Motor neuron (in vitro differentiated cells): Measurements from ENCODE around the gene KIF21A. TPM values are rescaled to one million over a fixed set of nuclear protein-coding genes. Genes with fewer than 3 reads are reported as not detected.

Source experiments
- ATAC-seq, 8 experiments: fragments of 200-7000 bp; cut with Tn5 transposase; replicated peaks in 6 of 8; 2 replicates each; pipeline ENCODE4 v1.8.0; 2021; ENCODE audit warnings: mild to moderate bottlenecking in 8 of 8, moderate library complexity in 8 of 8
- H3K27ac ChIP-seq, 2 donors: fragments of 250-450 bp; sonication (Bioruptor Pico); 2 replicates each; pipeline ENCODE4 v1.9.0; 2021; ENCODE audit warnings: antibody characterized with exemption in 2 of 2, mild to moderate bottlenecking in 2 of 2, moderate library complexity in 1 of 2
- H3K4me1 ChIP-seq, 2 donors: fragments of 250-450 bp; sonication (Bioruptor Pico); replicated peaks in 1 of 2; 2 replicates each; pipeline ENCODE4 v1.6.1; 2021; ENCODE audit warnings: antibody characterized with exemption in 2 of 2, mild to moderate bottlenecking in 2 of 2, moderate library complexity in 1 of 2
- H3K4me3 ChIP-seq, 5 donors: fragments of 250-450 bp; sonication (Bioruptor Pico); 2 replicates each; pipeline ENCODE4 v1.9.0; 2021; ENCODE audit warnings: antibody characterized with exemption in 5 of 5, mild to moderate bottlenecking in 5 of 5, moderate library complexity in 4 of 5
- WGBS, 10 experiments: fragments of 450-650 bp; shearing (Covaris generic); methylation state at CpG; one replicate each; pipeline ENCODE4 v1.0.0; 2022; 5-methylcytosine and 5-hydroxymethylcytosine counted together
- in situ Hi-C, 9 experiments: fragments of 400-800 bp; cut with MboI; loops; one replicate each; pipeline ENCODE4 v1.15.0; 2021; ENCODE audit warnings: low sequenced_read_pairs in 9 of 9, low pct_unique_long_range_greater_than_20kb in 2 of 9; ENCODE audit not compliant: unreplicated experiment in 9 of 9
- total RNA-seq, 8 experiments: library from RNA; unstranded; fragments of 300-600 nt; gene quantifications; 2 replicates each; pipeline versions ENCODE4 v1.2.3 to v1.2.4, GENCODE V29; 2022

The KIF21A gene
- total RNA-seq, 8 experiments from 2014 or later: 4.6 to 96.4 (median 84.1) TPM

- H3K4me3 ChIP-seq: no peak overlapping the region
- peaks cover 14 to 23% of the 10 kb centered on the region in 2 donors for H3K4me1 ChIP-seq
- peak overlapping the region; percentile 42 to 47 for H3K27ac ChIP-seq
- in situ Hi-C loops: no loop called here
- WGBS, 10 experiments: 0 to 80% (median 18%) methylated on average over 1 to 5 of the region's 5 CpGs; no CpG with 5 or more reads in 1 of the 10 experiments
- ATAC-seq: peak in 5 of 8 experiments; percentile 82 to 91 (median 88)
Observed at GRCh38 chr12:39393890-39394289, 49.0 kb downstream of the KIF21A start.

- WGBS, 10 experiments: 0 to 100% (median 83%) methylated on average over 1 to 2 of the region's 2 CpGs; no CpG with 5 or more reads in 3 of the 10 experiments
- Histone ChIP-seq H3K4me3 (no peak overlapping the region), H3K27ac (peak overlapping the region in 1 of 2 donors; percentile 42), H3K4me1 (peaks cover 14 to 23% of the 10 kb centered on the region in 2 donors)
- in situ Hi-C loops: no loop called here
- ATAC-seq: peak in 4 of 8 experiments; percentile 35 to 43 (median 38)
Observed at GRCh38 chr12:39393179-39393578, 49.7 kb downstream of the KIF21A start.

DNA sequence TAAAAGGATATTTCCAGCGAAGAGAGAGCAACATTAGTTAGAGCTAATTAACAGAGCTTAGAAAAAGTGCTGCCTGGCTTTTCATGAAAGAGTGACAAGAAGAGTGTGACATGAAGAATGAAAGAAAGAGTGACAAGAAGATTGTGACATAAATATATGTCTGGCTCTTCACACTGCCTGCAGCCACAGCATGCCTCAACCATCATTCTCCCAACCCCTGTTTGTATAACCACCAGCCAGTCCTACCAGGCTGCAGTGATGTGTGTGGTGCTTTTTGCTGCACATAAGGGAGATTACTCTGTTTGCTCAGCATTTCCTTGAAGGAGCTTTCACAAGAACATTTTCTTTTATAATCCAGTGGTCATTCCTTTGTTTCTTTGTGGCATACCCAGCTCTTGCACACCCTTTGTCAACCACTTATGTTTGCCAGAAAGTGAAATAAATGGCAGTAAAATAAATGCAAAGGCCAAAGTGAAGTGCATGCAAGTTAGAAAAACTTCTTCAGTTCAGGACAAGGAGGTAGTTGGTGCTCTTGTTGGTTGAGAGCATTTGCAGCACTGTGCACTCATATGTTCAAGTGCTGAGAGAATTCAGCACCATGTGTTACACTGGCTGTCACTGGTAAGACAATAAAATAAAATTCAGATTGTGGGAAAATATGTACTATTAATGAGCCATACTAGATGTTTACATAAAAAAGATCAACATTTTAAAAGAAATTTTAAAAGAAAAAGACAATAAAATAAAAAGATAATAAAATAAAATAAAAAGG, 50.6 kb downstream of the KIF21A start:
- Histone ChIP-seq H3K4me1 (peaks cover 14 to 23% of the 10 kb centered on the region in 2 donors), H3K27ac (peak overlapping the region in 1 of 2 donors; percentile 25)
- in situ Hi-C loops: no loop called here

GRCh38 chr12:39390752-39391151, 52.2 kb downstream of the KIF21A start:
- ATAC-seq: no peak
- in situ Hi-C loops: no loop called here
- H3K4me1 ChIP-seq: peaks cover 14 to 23% of the 10 kb centered on the region in 2 donors

More for the DNA sequence above, 50.6 kb downstream of the KIF21A start:
- ATAC-seq: peak in 5 of 8 experiments; percentile 51 to 69 (median 61)
- H3K4me3 ChIP-seq: no peak overlapping the region
- WGBS, 10 experiments: 57 to 100% (median 63%) methylated on average over 1 of the region's 1 CpG; no CpG with 5 or more reads in 4 of the 10 experiments

DNA sequence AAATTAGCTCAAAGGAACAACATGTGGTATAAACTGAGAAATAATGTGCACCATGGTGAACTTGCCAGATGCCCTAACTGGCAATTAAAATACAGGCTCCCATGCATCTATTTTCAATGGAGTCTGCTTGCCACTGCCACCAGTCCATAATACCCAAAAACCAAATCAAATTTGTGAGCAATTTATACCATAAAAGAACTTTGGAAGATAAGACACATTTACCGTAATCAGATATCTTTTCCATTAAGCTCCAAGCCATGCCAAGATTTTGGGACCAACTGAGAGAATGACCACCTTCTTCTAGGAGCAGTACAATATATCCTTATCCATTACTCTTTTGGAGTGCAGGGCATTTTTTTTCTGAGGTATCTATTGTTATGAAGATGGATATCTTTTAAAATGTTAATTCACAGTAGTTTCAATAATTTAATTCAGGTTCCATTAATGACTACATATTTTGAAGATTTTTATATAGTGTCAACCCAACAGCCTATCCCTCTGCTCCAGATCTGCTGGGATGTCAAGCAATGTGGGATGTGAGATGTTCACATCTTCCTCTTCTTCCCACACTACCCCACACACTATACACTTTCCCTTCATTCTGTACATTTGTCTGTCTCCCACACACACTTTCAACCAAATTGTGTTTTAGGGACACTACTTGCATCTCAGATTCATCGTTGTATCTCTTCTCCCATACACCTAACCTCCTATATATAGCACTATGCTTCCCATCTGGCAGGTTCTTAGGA, 53.3 kb downstream of the KIF21A start:
- Histone ChIP-seq H3K27ac (no peak overlapping the region), H3K4me1 (peaks cover 12 to 19% of the 10 kb centered on the region in 2 donors), H3K4me3 (no peak overlapping the region)
- WGBS, 10 experiments: 62 to 100% (median 100%) methylated on average over 1 to 2 of the region's 2 CpGs; no CpG with 5 or more reads in 2 of the 10 experiments
- in situ Hi-C loops: no loop called here
- ATAC-seq: no peak

More at GRCh38 chr12:39390752-39391151, 52.2 kb downstream of the KIF21A start:
- Histone ChIP-seq H3K4me3 (no peak overlapping the region), H3K27ac (no peak overlapping the region)

DNA sequence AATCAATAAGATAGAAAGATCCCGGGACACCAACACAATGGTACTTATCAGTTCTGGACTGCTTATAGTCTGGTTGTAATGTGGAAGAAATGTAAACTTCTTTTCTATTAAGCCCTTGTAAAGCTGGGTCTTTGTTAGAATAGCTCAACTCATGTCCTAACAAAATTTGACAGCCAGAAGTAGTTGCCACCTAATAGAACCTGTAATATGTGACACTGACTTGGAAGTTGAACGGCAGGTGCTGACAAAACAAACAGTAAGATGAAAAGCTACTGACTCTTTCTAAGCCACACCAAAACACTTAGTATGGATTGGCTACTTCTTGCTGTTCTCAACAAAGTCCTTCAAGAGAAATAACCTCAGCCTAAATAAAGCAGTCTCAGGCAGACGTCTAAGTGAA, 56.6 kb downstream of the KIF21A start:
- WGBS, 10 experiments: 56 to 100% (median 88%) methylated on average over 1 to 3 of the region's 3 CpGs; no CpG with 5 or more reads in 4 of the 10 experiments
- no peak overlapping the region for H3K4me3 ChIP-seq
- in situ Hi-C loops: no loop called here
- peaks cover 0 to 5% of the 10 kb centered on the region in 2 donors for H3K4me1 ChIP-seq
- H3K27ac ChIP-seq: no peak overlapping the region
- no peak for ATAC-seq

GRCh38 chr12:39383114-39383513, 59.8 kb downstream of the KIF21A start:
- H3K27ac ChIP-seq: no peak overlapping the region
- in situ Hi-C loops: no loop called here
- WGBS, 10 experiments: 63 to 100% (median 89%) methylated on average over 1 to 2 of the region's 2 CpGs
- peak in 3 of 8 experiments; percentile 47 to 66 (median 63) for ATAC-seq
- H3K4me1 ChIP-seq: peaks cover 0 to 5% of the 10 kb centered on the region in 2 donors
- H3K4me3 ChIP-seq: no peak overlapping the region

DNA sequence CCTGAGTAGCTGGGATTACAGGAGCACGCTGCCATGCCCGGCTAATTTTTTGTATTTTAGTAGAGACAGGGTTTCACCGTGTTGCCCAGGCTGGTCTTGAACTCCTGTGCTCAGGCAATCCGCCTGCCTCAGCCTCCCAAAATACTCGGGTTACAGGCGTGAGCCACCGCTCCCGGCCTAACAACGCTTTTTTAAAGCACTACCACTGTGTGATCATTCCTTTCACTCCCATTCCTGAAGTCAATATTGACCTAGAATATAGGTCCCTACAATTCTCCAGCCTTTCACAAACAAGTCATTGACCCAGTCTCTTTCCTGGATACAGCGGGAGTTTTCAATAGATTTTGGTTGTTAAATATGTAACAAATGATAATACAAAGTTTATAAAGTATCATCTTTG, 62.8 kb downstream of the KIF21A start:
- in situ Hi-C loops: no loop called here
- H3K4me1 ChIP-seq: peaks cover 0 to 5% of the 10 kb centered on the region in 2 donors
- WGBS, 10 experiments: 80 to 100% (median 96%) methylated on average over 1 to 8 of the region's 10 CpGs; no CpG with 5 or more reads in 2 of the 10 experiments
- no peak for ATAC-seq
- no peak overlapping the region for H3K4me3 ChIP-seq
- H3K27ac ChIP-seq: no peak overlapping the region

DNA sequence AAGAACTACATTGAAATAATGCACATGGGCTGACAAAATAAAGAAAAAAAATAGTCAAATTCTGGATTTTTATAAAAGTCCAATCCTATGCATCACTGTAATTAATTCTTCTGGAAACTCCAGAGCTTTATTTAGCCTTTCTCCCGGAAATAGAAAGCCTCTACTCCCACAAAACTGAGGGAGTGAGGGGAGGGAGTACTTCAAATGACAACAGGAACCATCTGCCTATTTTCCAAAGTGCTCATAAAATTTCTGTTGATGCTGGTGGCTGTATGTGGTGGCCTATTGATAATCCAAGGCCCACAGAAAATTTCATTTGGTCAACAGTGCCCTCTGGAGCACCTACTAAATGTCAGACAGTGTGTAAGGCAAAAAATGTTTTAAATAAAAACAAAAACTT, 64.6 kb downstream of the KIF21A start:
- H3K4me3 ChIP-seq: no peak overlapping the region
- ATAC-seq: no peak

GRCh38 chr12:39375206-39375808, 67.6 kb downstream of the KIF21A start:
- H3K4me3 ChIP-seq: no peak overlapping the region
- 50 to 100% (median 90%) methylated on average over 1 to 2 of the region's 2 CpGs; no CpG with 5 or more reads in 3 of the 10 experiments for WGBS, 10 experiments
- no peak overlapping the region for H3K27ac ChIP-seq
- no peaks in the 10 kb centered on the region for H3K4me1 ChIP-seq
- no peak for ATAC-seq
- in situ Hi-C loops: no loop called here

More for the DNA sequence above, 64.6 kb downstream of the KIF21A start:
- H3K27ac ChIP-seq: no peak overlapping the region
- peaks cover 0 to 5% of the 10 kb centered on the region in 2 donors for H3K4me1 ChIP-seq
- WGBS, 10 experiments: 0 to 83% (median 25%) methylated on average over 1 of the region's 1 CpG; no CpG with 5 or more reads in 3 of the 10 experiments
- in situ Hi-C loops: no loop called here

GRCh38 chr12:39372929-39373328, 70.0 kb downstream of the KIF21A start:
- no peak overlapping the region for H3K27ac ChIP-seq

GRCh38 chr12:39372204-39372925, 70.6 kb downstream of the KIF21A start:
- H3K4me1 ChIP-seq: no peaks in the 10 kb centered on the region
- 38 to 100% (median 100%) methylated on average over 1 to 2 of the region's 2 CpGs; no CpG with 5 or more reads in 1 of the 10 experiments for WGBS, 10 experiments
- H3K27ac ChIP-seq: no peak overlapping the region
- in situ Hi-C loops: no loop called here
- ATAC-seq: no peak
- H3K4me3 ChIP-seq: no peak overlapping the region

More at GRCh38 chr12:39372929-39373328, 70.0 kb downstream of the KIF21A start:
- H3K4me1 ChIP-seq: no peaks in the 10 kb centered on the region
- in situ Hi-C loops: no loop called here
- H3K4me3 ChIP-seq: no peak overlapping the region
- WGBS, 10 experiments: 44 to 100% (median 78%) methylated on average over 1 to 2 of the region's 2 CpGs; no CpG with 5 or more reads in 2 of the 10 experiments
- peak in 1 of 8 experiments; percentile 48 for ATAC-seq
